Measurements from ENCODE around the gene CNMD.
"Not testable (repeated sequence)": the region's sequence is repeated elsewhere in the genome, so short reads cannot be mapped to it uniquely, and the experiment has no call there.

Gene CNMD

GRCh38 chr13:52743988-52744387, 4.4 kb upstream of the CNMD start:
- no peak for DNase-seq

GRCh38 chr13:52743569-52743968, 3.9 kb upstream of the CNMD start:
- no peak for DNase-seq

- no peak for DNase-seq
Observed at GRCh38 chr13:52738719-52739467, 727 bp downstream of the CNMD start.

GRCh38 chr13:52737965-52738364, 1.7 kb downstream of the CNMD start:
- DNase-seq = no peak

GRCh38 chr13:52737451-52737850, 2.2 kb downstream of the CNMD start:
- no peak for DNase-seq

GRCh38 chr13:52736891-52737290, 2.7 kb downstream of the CNMD start:
- DNase-seq = no peak

GRCh38 chr13:52734075-52734623, 5.5 kb downstream of the CNMD start:
- no peak for DNase-seq

GRCh38 chr13:52726258-52726657, 13.4 kb downstream of the CNMD start:
- DNase-seq = no peak

GRCh38 chr13:52725302-52725701, 14.3 kb downstream of the CNMD start:
- DNase-seq = no peak

GRCh38 chr13:52723181-52723580, 16.4 kb downstream of the CNMD start:
- DNase-seq = no peak

- not testable (repeated sequence) for DNase-seq
Observed at GRCh38 chr13:52721356-52721755, 18.3 kb downstream of the CNMD start.

GRCh38 chr13:52720904-52721303, 18.7 kb downstream of the CNMD start:
- DNase-seq = not testable (repeated sequence)

- DNase-seq = no peak
Observed at GRCh38 chr13:52713894-52714293, 25.7 kb downstream of the CNMD start.

- DNase-seq = no peak
Observed at GRCh38 chr13:52712385-52712784, 27.2 kb downstream of the CNMD start.

- DNase-seq = no peak
Observed at GRCh38 chr13:52711286-52711685, 28.3 kb downstream of the CNMD start.

GRCh38 chr13:52708266-52708665, 31.4 kb downstream of the CNMD start:
- not testable (repeated sequence) for DNase-seq

- no peak for DNase-seq
Observed at GRCh38 chr13:52707375-52707774, 32.2 kb downstream of the CNMD start.

GRCh38 chr13:52706081-52706480, 33.5 kb downstream of the CNMD start:
- DNase-seq = no peak

- no peak for DNase-seq
Observed at GRCh38 chr13:52703482-52703881, 36.1 kb downstream of the CNMD start.

GRCh38 chr13:52701728-52702465, 37.7 kb downstream of the CNMD start:
- no peak for DNase-seq

GRCh38 chr13:52696566-52696965, 43.1 kb downstream of the CNMD start:
- DNase-seq = no peak

GRCh38 chr13:52695856-52696255, 43.8 kb downstream of the CNMD start:
- no peak for DNase-seq

GRCh38 chr13:52686376-52686775, 53.2 kb downstream of the CNMD start:
- DNase-seq = no peak

GRCh38 chr13:52685806-52686205, 53.8 kb downstream of the CNMD start:
- DNase-seq = not testable (repeated sequence)
